Activated T-cell treated with anti-CD3 and anti-CD28 coated beads, Interleukin-2, amount 50 U/mL, for 4 hours (primary cell): ENCODE data around the gene ST6GALNAC6. TPM values are rescaled to one million over a fixed set of nuclear protein-coding genes. Genes with fewer than 3 reads are reported as not detected.
"Not testable (repeated sequence)": the region's sequence is repeated elsewhere in the genome, so short reads cannot be mapped to it uniquely, and the experiment has no call there.

ENCODE experiments used
- ATAC-seq, 2 donors: fragments of 200-7000 bp; cut with Tn5 transposase; one replicate each; pipeline ENCODE4 v1.10.0; 2021
- DNase-seq: peaks from one replicate; pipeline ENCODE4 v3.0.0-alpha.2; 2020
- H3K27me3 Mint-ChIP-seq: one replicate; pipeline ENCODE4 v1.8.0; 2021; ENCODE audit warnings: low read depth, mixed read lengths
- H3K36me3 Mint-ChIP-seq: one replicate; pipeline ENCODE4 v1.8.0; 2022; ENCODE audit warnings: mixed read lengths; ENCODE audit not compliant: insufficient read depth
- H3K4me1 Mint-ChIP-seq: one replicate; pipeline ENCODE4 v1.8.0; 2021; ENCODE audit warnings: low read depth, mixed read lengths
- H3K4me3 Mint-ChIP-seq: one replicate; pipeline ENCODE4 v1.8.0; 2021; ENCODE audit warnings: mild to moderate bottlenecking, moderate library complexity, mixed read lengths
- H3K9me3 Mint-ChIP-seq: one replicate; pipeline ENCODE4 v1.8.0; 2021; ENCODE audit warnings: mixed read lengths
- total RNA-seq, 3 donors: library from RNA; stranded (reverse); gene quantifications; one replicate each; pipeline ENCODE4 v1.2.1, GENCODE V29; 2021

Gene ST6GALNAC6
- total RNA-seq, 3 donors from 2014 or later: 25.9 to 31.5 (median 31.0) TPM

DNA sequence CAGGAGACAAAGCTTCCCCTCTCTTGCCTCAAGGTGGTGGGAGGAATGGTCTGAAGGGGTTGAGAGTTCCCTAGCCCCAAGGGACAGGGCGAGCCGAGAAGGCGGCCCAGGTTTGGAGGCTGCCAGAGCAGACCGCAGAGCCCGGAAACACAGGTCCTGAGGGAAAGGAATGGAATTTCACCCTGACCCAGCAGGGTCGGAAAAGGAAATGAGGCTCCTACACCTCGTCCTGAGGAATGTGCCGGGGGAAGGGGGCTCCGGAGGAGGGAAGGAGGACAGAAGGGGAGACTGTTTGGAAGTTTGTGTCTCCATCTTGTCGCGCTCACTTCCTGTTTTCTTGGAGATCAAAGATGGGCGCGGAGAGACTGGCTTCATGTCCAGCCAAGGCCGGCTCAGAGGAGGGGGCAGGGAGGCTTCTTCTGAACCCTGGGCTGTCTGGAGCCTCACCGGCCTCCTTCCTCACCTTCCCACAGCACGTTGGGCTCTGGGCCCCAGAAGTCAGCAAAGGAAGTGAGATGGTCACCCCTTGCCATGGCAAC is 54.5 kb downstream of the ST6GALNAC6 start:
- DNase-seq (no peak), ATAC-seq (no peak)
- no peaks in the 10 kb centered on the region for H3K4me1 Mint-ChIP-seq
- no peaks in the 10 kb centered on the region for H3K27me3 Mint-ChIP-seq
- no peak overlapping the region for H3K4me3 Mint-ChIP-seq
- H3K9me3 Mint-ChIP-seq: peaks cover 12% of the 10 kb centered on the region
- peaks cover 2% of the 10 kb centered on the region for H3K36me3 Mint-ChIP-seq

GRCh38 chr9:127841087-127841835 is 58.1 kb downstream of the ST6GALNAC6 start:
- H3K4me3 Mint-ChIP-seq: no peak overlapping the region
- no peak for ATAC-seq
- H3K9me3 Mint-ChIP-seq: no peaks in the 10 kb centered on the region
- no peaks in the 10 kb centered on the region for H3K27me3 Mint-ChIP-seq
- peaks cover 3% of the 10 kb centered on the region for H3K36me3 Mint-ChIP-seq
- DNase-seq: no peak
- H3K4me1 Mint-ChIP-seq: no peaks in the 10 kb centered on the region

DNA sequence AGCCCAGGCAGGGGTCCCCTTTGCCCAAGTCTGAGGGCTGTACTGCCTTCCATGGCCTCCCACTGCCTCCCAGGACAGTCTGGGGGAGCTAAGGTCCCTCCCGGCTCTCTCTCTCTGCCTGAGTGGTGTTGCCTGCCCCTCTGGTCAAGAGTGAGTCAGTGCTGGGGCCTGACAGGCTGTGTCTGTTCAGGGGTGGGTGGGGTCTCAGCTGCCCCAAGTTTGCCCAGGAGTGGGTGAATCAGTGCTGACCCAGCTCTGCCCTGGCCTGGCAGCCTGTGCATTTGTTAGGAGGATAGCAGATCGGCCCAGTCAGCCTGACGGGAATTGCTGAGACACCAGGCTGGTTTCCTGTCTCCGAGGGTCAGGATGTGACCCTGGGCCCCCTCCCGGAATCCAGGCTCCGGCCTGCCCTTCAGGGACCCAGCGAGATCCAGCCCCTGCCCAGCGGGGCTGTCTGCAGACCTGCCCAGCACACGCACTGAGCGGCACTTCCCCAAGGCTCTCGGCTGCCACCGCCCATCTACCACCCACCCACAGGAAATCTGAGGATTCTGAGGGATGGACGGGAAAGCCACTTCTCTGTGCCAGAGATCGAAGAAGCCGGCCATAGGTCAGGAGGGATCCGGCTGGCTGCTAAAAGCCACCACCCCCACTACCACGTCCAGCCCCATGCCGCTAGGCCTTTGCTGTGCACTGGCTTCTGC is 60.9 kb downstream of the ST6GALNAC6 start:
- Mint-ChIP-seq H3K36me3 (peaks cover 3% of the 10 kb centered on the region), H3K4me1 (peaks cover 3% of the 10 kb centered on the region), H3K27me3 (no peaks in the 10 kb centered on the region), H3K9me3 (no peaks in the 10 kb centered on the region), H3K4me3 (no peak overlapping the region)
- ATAC-seq: no peak
- DNase-seq: no peak

DNA sequence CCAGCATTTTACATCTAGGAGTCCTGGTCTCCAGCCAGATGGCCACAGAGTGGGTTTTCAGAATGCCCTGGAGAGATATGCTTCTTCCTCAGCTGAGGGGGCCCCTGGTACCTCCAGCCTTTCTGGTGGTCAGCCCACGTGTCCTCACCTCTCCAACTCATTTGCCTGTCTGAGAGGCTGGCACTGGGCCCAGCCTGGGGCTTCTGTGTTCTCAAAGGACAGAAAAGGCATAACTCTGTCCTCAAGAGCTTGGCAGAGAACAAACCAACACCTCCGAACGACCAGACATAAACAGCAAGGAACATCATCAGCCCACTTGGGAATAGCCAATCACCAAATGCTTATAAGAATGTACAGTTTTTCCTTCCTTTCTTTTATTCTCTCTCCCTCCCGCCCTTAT is 62.1 kb downstream of the ST6GALNAC6 start:
- Mint-ChIP-seq H3K9me3 (no peaks in the 10 kb centered on the region), H3K36me3 (peaks cover 3% of the 10 kb centered on the region), H3K27me3 (no peaks in the 10 kb centered on the region), H3K4me3 (no peak overlapping the region), H3K4me1 (peaks cover 8% of the 10 kb centered on the region)
- no peak for DNase-seq
- no peak for ATAC-seq

DNA sequence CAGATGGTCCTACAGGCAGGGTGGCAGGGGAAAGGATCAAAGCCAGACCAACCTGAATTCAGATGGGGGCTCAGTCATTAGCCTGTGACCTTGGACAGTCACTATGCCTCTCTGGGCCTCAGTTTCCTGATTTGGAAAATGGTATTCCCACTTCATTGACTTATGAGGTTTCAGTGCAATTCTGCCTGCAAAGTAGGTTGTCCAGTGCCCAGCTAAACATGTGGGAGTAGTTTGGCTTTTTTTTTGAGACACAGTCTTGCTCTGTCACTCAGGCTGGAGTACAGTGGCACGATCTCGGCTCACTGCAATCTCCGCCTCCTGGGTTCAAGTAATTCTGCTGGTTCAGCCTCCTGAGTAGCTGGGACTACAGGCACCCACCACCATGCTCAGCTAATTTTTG is 62.8 kb downstream of the ST6GALNAC6 start:
- peaks cover 11% of the 10 kb centered on the region for H3K4me1 Mint-ChIP-seq
- ATAC-seq, H3K9me3 Mint-ChIP-seq, DNase-seq, H3K36me3 Mint-ChIP-seq, H3K27me3 Mint-ChIP-seq, H3K4me3 Mint-ChIP-seq: not testable (repeated sequence)

DNA sequence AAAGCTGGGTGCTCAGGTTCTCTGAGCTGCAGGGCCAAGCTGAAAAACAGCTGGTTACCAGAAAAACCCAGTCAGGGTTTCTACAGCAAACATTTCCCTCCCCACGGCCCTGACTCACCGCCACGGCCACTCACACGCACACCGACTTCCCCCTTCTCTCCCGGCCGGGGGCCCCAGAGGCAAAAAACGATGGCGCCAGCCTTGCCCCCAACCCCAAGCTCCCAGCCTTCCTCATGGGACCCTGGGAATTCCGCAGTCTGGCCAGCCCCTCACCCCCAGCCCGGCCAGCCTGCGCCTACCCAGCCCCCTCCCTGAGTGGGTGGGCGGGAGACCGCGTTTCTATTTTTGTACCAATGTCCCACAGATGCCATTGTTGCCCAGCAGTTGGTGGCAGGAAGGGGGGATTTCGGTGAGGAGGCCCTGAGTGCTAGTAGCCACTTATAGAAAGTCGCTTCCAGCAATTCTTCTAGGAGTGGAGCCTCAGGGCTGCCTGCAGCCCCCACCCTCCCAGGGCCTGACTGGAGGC is 63.3 kb downstream of the ST6GALNAC6 start:
- Mint-ChIP-seq H3K36me3 (peaks cover 3% of the 10 kb centered on the region), H3K27me3 (no peaks in the 10 kb centered on the region), H3K4me3 (no peak overlapping the region), H3K4me1 (peaks cover 11% of the 10 kb centered on the region), H3K9me3 (no peaks in the 10 kb centered on the region)
- peak; percentile 56 to 65 for ATAC-seq
- DNase-seq: no peak

Other genes starting within 250 kb of the ST6GALNAC6 start
- not detected for gene CFAP157, start 192.6 kb downstream of the ST6GALNAC6 start, total RNA-seq
- 10 to 100 TPM; 43.9 to 49.6 (median 45.6) TPM for gene PTRH1, start 183.9 kb downstream of the ST6GALNAC6 start, total RNA-seq
- under 1 TPM; 0.37 to 0.58 (median 0.57) TPM for gene TTC16, start 183.5 kb downstream of the ST6GALNAC6 start, total RNA-seq
- 10 to 100 TPM; 19.8 to 23.6 (median 20.1) TPM for gene TOR2A, start 164.3 kb downstream of the ST6GALNAC6 start, total RNA-seq
- gene SH2D3C, start 120.9 kb downstream of the ST6GALNAC6 start, total RNA-seq: 10 to 100 TPM in 1 of 3 donors, 1 to 10 TPM in 2; 5.9 to 10.8 (median 7.0) TPM
- 10 to 100 TPM; 66.9 to 91.5 (median 82.5) TPM for gene CDK9, start 113.6 kb downstream of the ST6GALNAC6 start, total RNA-seq
- 100 to 1,000 TPM; 137 to 149 (median 141) TPM for gene FPGS, start 96.7 kb downstream of the ST6GALNAC6 start, total RNA-seq
- 10 to 100 TPM; 10.7 to 20.3 (median 14.8) TPM for gene ENG, start 44.9 kb downstream of the ST6GALNAC6 start, total RNA-seq
- 1 to 10 TPM; 3.6 to 6.4 (median 5.0) TPM for gene AK1, start 21.9 kb downstream of the ST6GALNAC6 start, total RNA-seq
- gene ST6GALNAC4, start 17.4 kb upstream of the ST6GALNAC6 start, total RNA-seq: 10 to 100 TPM; 22.0 to 25.7 (median 24.7) TPM
- gene PIP5KL1, start 31.2 kb upstream of the ST6GALNAC6 start, total RNA-seq: 1 to 10 TPM; 2.3 to 3.5 (median 2.8) TPM
- gene DPM2, start 38.3 kb upstream of the ST6GALNAC6 start, total RNA-seq: 10 to 100 TPM; 89.6 to 91.5 (median 89.9) TPM
- 10 to 100 TPM; 75.5 to 87.3 (median 86.0) TPM for gene EEIG1, start 81.4 kb upstream of the ST6GALNAC6 start, total RNA-seq
- gene NAIF1, start 167.7 kb upstream of the ST6GALNAC6 start, total RNA-seq: 10 to 100 TPM in 1 of 3 donors, 1 to 10 TPM in 2; 9.5 to 11.2 (median 9.7) TPM
- gene SLC25A25, start 168.6 kb upstream of the ST6GALNAC6 start, total RNA-seq: 10 to 100 TPM; 13.9 to 16.3 (median 15.6) TPM
- 100 to 1,000 TPM; 123 to 132 (median 123) TPM for gene PTGES2, start 228.1 kb upstream of the ST6GALNAC6 start, total RNA-seq
- gene LCN2, start 249.8 kb upstream of the ST6GALNAC6 start, total RNA-seq: not detected